Kidney epithelial cell (primary cell): Measurements from ENCODE around the gene OR2AG2. TPM values are rescaled to one million over a fixed set of nuclear protein-coding genes. Genes with fewer than 3 reads are reported as not detected.

Experiments used
- DNase-seq: peaks from one replicate; pipeline ENCODE4 v3.0.0-alpha.2; 2010; ENCODE audit warnings: low read depth
- H3K27me3 ChIP-seq: 2 replicates; pipeline ENCODE4 v1.6.0; 2011; ENCODE audit warnings: low read length; ENCODE audit not compliant: control insufficient read depth, insufficient read depth
- H3K36me3 ChIP-seq: 2 replicates; pipeline ENCODE4 v1.5.1; 2011; ENCODE audit warnings: low read length; ENCODE audit not compliant: control insufficient read depth, insufficient read depth
- H3K4me3 ChIP-seq: 2 replicates; pipeline ENCODE4 v1.5.1; 2011; ENCODE audit warnings: low read depth, mild to moderate bottlenecking, control low read depth, low read length
- CTCF ChIP-seq: IDR thresholded peaks from 2 replicates; pipeline ENCODE4 v1.5.1; 2011; ENCODE audit warnings: mild to moderate bottlenecking, moderate library complexity, low read length, control low read depth, inconsistent platforms; ENCODE audit not compliant: insufficient read depth, poor library complexity, severe bottlenecking
- total RNA-seq: library from RNA; depleted of rRNA; stranded (reverse); fragments of >200 nt; gene quantifications from 2 replicates; pipeline ENCODE4 v1.2.3, GENCODE V29; 2015

The OR2AG2 gene
- total RNA-seq, 1 donor from 2014 or later: 0.04 TPM

- Histone ChIP-seq H3K36me3 (no peaks in the 10 kb centered on the region), H3K4me3 (no peak within 1 kb of the TSS), H3K27me3 (no peaks in the 10 kb centered on the region)
- no peak for DNase-seq
- no peak for TF ChIP-seq CTCF
These were observed 27.6 kb upstream of the OR2AG2 start, which contains the start of gene OR6A2 for GRCh38 chr11:6799402-6799801. OR6A2 (minus strand) TSS chr11:6799689; CDS start chr11:6795708, 3,981 bp downstream.

GRCh38 chr11:6794639-6795038 lies 22.9 kb upstream of the OR2AG2 start:
- H3K27me3 ChIP-seq: no peaks in the 10 kb centered on the region
- H3K36me3 ChIP-seq: no peaks in the 10 kb centered on the region
- no peak overlapping the region for H3K4me3 ChIP-seq
- DNase-seq: no peak
- no peak for TF ChIP-seq CTCF

- H3K36me3 ChIP-seq: no peaks in the 10 kb centered on the region
- no peaks in the 10 kb centered on the region for H3K27me3 ChIP-seq
- TF ChIP-seq CTCF: no peak
- no peak for DNase-seq
- no peak overlapping the region for H3K4me3 ChIP-seq
These were observed 18.8 kb upstream of the OR2AG2 start for GRCh38 chr11:6790546-6790945.

- no peak for DNase-seq
- no peaks in the 10 kb centered on the region for H3K36me3 ChIP-seq
- no peak for TF ChIP-seq CTCF
- H3K4me3 ChIP-seq: no peak within 1 kb of the TSS
- no peaks in the 10 kb centered on the region for H3K27me3 ChIP-seq
These were observed 10.9 kb upstream of the OR2AG2 start, which contains the start of gene OR2AG1 for GRCh38 chr11:6782720-6783119. OR2AG1 (plus strand) TSS chr11:6783020; CDS start chr11:6785038, 2,018 bp downstream.

GRCh38 chr11:6780829-6781228 lies 9.1 kb upstream of the OR2AG2 start:
- no peak for DNase-seq
- Histone ChIP-seq H3K4me3 (no peak overlapping the region), H3K36me3 (no peaks in the 10 kb centered on the region), H3K27me3 (no peaks in the 10 kb centered on the region)
- TF ChIP-seq CTCF: no peak

GRCh38 chr11:6778518-6778917 lies 6.7 kb upstream of the OR2AG2 start:
- TF ChIP-seq CTCF: no peak
- H3K4me3 ChIP-seq: no peak overlapping the region
- H3K27me3 ChIP-seq: no peaks in the 10 kb centered on the region
- DNase-seq: no peak
- H3K36me3 ChIP-seq: no peaks in the 10 kb centered on the region
